Common myeloid progenitor, CD34-positive (primary cell): ENCODE data around the gene WIF1.

Experiments
- CTCF ChIA-PET: fragments of 350-600 bp; sonication (Branson Sonifier 250); formaldehyde crosslinking; loops from one replicate; lab custom pipeline; 2021; ENCODE audit warnings: antibody characterized with exemption; lab: Charles Lee
- POLR2A ChIA-PET: fragments of 350-600 bp; sonication (Branson Sonifier 250); formaldehyde crosslinking; loops from one replicate; lab custom pipeline; 2021; ENCODE audit warnings: antibody characterized with exemption; lab: Charles Lee
- DNase-seq, 3 donors: peaks; one replicate each; pipeline versions ENCODE4 v3.0.0 to v3.0.0-alpha.2; 2013
- H3K27ac ChIP-seq, 2 experiments: 1 replicate in 1 of 2; 2 replicates in 1 of 2; pipeline ENCODE4 v1.7.0; 2013; ENCODE audit warnings: inconsistent platforms in 2 of 2, low read length in 2 of 2, mild to moderate bottlenecking in 2 of 2, low read depth in 1 of 2, moderate library complexity in 1 of 2; ENCODE audit not compliant: severe bottlenecking in 2 of 2, insufficient read depth in 1 of 2, poor library complexity in 1 of 2
- H3K27me3 ChIP-seq, 5 experiments: replicated peaks in 2 of 5; 1 replicate in 3 of 5; 2 replicates in 2 of 5; pipeline versions ENCODE4 v1.6.1 to v1.7.0; 2013; ENCODE audit warnings: low read length in 4 of 5, mild to moderate bottlenecking in 2 of 5, moderate library complexity in 2 of 5, inconsistent platforms in 1 of 5; ENCODE audit not compliant: insufficient read depth in 5 of 5, control insufficient read depth in 4 of 5
- H3K36me3 ChIP-seq, 4 experiments: 1 replicate in 2 of 4; 2 replicates in 2 of 4; pipeline versions ENCODE4 v1.6.1 to v1.7.0; 2013; ENCODE audit warnings: low read length in 3 of 4, control low read depth in 1 of 4, mild to moderate bottlenecking in 1 of 4; ENCODE audit not compliant: control insufficient read depth in 4 of 4, insufficient read depth in 4 of 4
- H3K4me1 ChIP-seq, 4 experiments: 1 replicate in 3 of 4; 2 replicates in 1 of 4; pipeline versions ENCODE4 v1.6.1 to v1.7.1; 2013; ENCODE audit warnings: low read length in 3 of 4, mild to moderate bottlenecking in 3 of 4, control low read depth in 1 of 4, inconsistent platforms in 1 of 4, moderate library complexity in 1 of 4; ENCODE audit not compliant: control insufficient read depth in 4 of 4, insufficient read depth in 4 of 4; ENCODE audit errors: control extremely low read depth in 1 of 4
- H3K4me3 ChIP-seq, 7 experiments: 1 replicate in 4 of 7; 2 replicates in 3 of 7; pipeline versions ENCODE4 v1.5.1 to v1.7.0; 2013; ENCODE audit warnings: mild to moderate bottlenecking in 7 of 7, low read length in 6 of 7, moderate library complexity in 6 of 7, inconsistent platforms in 2 of 7, low read depth in 2 of 7, control low read depth in 1 of 7; ENCODE audit not compliant: insufficient read depth in 4 of 7, control insufficient read depth in 1 of 7; ENCODE audit errors: extremely low read depth in 1 of 7
- H3K9me3 ChIP-seq, 5 experiments: 1 replicate in 4 of 5; 2 replicates in 1 of 5; pipeline versions ENCODE4 v1.6.1 to v1.7.1; 2013; ENCODE audit warnings: low read length in 4 of 5, mild to moderate bottlenecking in 2 of 5, inconsistent platforms in 1 of 5, low read depth in 1 of 5, moderate library complexity in 1 of 5; ENCODE audit not compliant: control insufficient read depth in 4 of 5, insufficient read depth in 2 of 5; ENCODE audit errors: control extremely low read depth in 1 of 5
- WGBS: methylation state at CpG from one replicate; pipeline ENCODE4 v1.1.5; 2013; ENCODE audit not compliant: insufficient coverage; 5-methylcytosine and 5-hydroxymethylcytosine counted together

WIF1 gene

GRCh38 chr12:65055859-65056258 is 65.2 kb downstream of the WIF1 start:
- 86% methylated on average over 2 of the region's 4 CpGs for WGBS
- H3K27ac ChIP-seq = no peak overlapping the region
- POLR2A ChIA-PET = no interaction called here
- no peaks in the 10 kb centered on the region for H3K9me3 ChIP-seq
- H3K4me1 ChIP-seq = no peaks in the 10 kb centered on the region
- H3K36me3 ChIP-seq = no peaks in the 10 kb centered on the region
- no peak overlapping the region for H3K4me3 ChIP-seq
- CTCF ChIA-PET = no interaction called here
- H3K27me3 ChIP-seq = no peaks in the 10 kb centered on the region
- no peak for DNase-seq

- H3K9me3 ChIP-seq = no peaks in the 10 kb centered on the region
- ChIA-PET POLR2A (interaction anchor here (0.9 kb wide), 1 partner anchor 9 kb away, joined by 3 read pairs; no protein-coding TSS in a partner anchor), CTCF (no interaction called here)
- no peaks in the 10 kb centered on the region for H3K27me3 ChIP-seq
- no peak for DNase-seq
- no peak overlapping the region for H3K4me3 ChIP-seq
- H3K36me3 ChIP-seq = no peaks in the 10 kb centered on the region
- H3K27ac ChIP-seq = no peak overlapping the region
- 92% methylated on average over 8 of the region's 9 CpGs for WGBS
- no peaks in the 10 kb centered on the region for H3K4me1 ChIP-seq
These were observed 69.9 kb downstream of the WIF1 start for GRCh38 chr12:65051218-65051617.

DNA sequence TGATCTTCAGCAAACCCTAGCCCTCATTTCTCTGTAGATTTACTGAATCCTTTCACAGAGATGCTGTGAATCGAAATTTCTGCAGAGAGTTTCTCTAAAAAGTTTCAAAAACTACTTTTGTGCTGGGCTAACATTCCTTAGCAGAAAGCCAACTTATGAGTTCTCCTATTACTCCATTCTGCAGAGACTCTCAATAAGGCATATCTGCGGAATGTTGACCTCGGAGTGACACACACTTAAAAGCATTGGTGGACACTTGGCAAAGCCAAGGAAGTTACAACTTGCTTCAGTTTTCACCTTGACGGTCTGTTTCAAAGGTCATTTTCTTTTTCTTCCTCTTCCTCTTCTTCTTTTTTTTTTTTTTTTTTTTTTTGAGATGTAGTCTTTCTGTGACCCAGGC is 75.8 kb downstream of the WIF1 start:
- ChIA-PET POLR2A (no interaction called here), CTCF (no interaction called here)
- no peak for DNase-seq
- Histone ChIP-seq H3K4me3 (no peak overlapping the region), H3K27me3 (peaks cover 0 to 3% (median 0%) of the 10 kb centered on the region in 5 experiments), H3K9me3 (no peaks in the 10 kb centered on the region), H3K4me1 (no peaks in the 10 kb centered on the region), H3K36me3 (no peaks in the 10 kb centered on the region), H3K27ac (no peak overlapping the region)
- WGBS = 100% methylated on average over 3 of the region's 4 CpGs

DNA sequence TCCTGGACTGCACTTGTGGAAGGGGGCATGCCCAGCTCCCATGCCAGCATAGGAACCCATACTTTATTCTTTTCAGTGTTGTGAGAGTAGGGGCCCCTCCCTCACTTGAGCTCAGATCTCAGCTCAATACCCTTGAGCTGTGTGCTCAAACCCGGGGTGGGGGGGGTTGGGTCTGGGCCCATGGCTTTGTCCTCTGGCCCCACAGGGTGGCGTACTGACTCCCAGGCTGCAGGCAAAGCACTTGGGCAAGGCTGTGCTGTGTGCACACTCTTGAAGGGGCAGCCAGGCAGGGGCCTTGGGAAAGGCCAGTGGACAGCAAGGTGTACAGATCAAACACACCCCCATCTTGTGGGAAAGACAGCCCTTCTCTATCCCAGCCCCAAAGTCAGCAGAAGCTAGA is 81.8 kb downstream of the WIF1 start:
- peaks cover 0 to 10% (median 0%) of the 10 kb centered on the region in 5 experiments for H3K9me3 ChIP-seq
- ChIA-PET POLR2A (no interaction called here), CTCF (no interaction called here)
- no peaks in the 10 kb centered on the region for H3K4me1 ChIP-seq
- no peak overlapping the region for H3K27ac ChIP-seq
- 90% methylated on average over 2 of the region's 2 CpGs for WGBS
- H3K36me3 ChIP-seq = no peaks in the 10 kb centered on the region
- H3K4me3 ChIP-seq = no peak overlapping the region
- no peak for DNase-seq
- peaks cover 0 to 5% (median 0%) of the 10 kb centered on the region in 5 experiments for H3K27me3 ChIP-seq

GRCh38 chr12:65025136-65025535 is 96.0 kb downstream of the WIF1 start:
- ChIA-PET CTCF (interaction anchor here (1.4 kb wide), 1 partner anchor 9 kb away, joined by 4 read pairs; no protein-coding TSS in a partner anchor), POLR2A (no interaction called here)
- no peak overlapping the region for H3K27ac ChIP-seq
- no peaks in the 10 kb centered on the region for H3K36me3 ChIP-seq
- H3K9me3 ChIP-seq = peaks cover 0 to 5% (median 0%) of the 10 kb centered on the region in 5 experiments
- H3K4me1 ChIP-seq = no peaks in the 10 kb centered on the region
- peaks cover 0 to 7% (median 3%) of the 10 kb centered on the region in 5 experiments for H3K27me3 ChIP-seq
- no peak for DNase-seq
- no CpG with 5 or more reads among the region's 2 CpGs for WGBS
- H3K4me3 ChIP-seq = no peak overlapping the region

- CTCF ChIA-PET = no interaction called here
- no CpG with 5 or more reads among the region's 2 CpGs for WGBS
- H3K4me1 ChIP-seq = no peaks in the 10 kb centered on the region
- no peak for DNase-seq
- H3K4me3 ChIP-seq = no peak overlapping the region
- peaks cover 0 to 3% (median 0%) of the 10 kb centered on the region in 5 experiments for H3K9me3 ChIP-seq
- peaks cover 0 to 7% (median 3%) of the 10 kb centered on the region in 5 experiments for H3K27me3 ChIP-seq
- POLR2A ChIA-PET = no interaction called here
- H3K36me3 ChIP-seq = no peaks in the 10 kb centered on the region
- H3K27ac ChIP-seq = no peak overlapping the region
These were observed 97.6 kb downstream of the WIF1 start for GRCh38 chr12:65023485-65023884.

- ChIA-PET POLR2A (no interaction called here), CTCF (no interaction called here)
- Histone ChIP-seq H3K27ac (no peak overlapping the region), H3K4me3 (no peak overlapping the region), H3K36me3 (no peaks in the 10 kb centered on the region), H3K9me3 (peaks cover 0 to 1% (median 0%) of the 10 kb centered on the region in 5 experiments), H3K27me3 (peaks cover 0 to 7% (median 3%) of the 10 kb centered on the region in 5 experiments), H3K4me1 (no peaks in the 10 kb centered on the region)
- DNase-seq = no peak
- WGBS = 100% methylated on average over 1 of the region's 1 CpG
These were observed 98.1 kb downstream of the WIF1 start for GRCh38 chr12:65022960-65023359.
